WTC11 (cell line): ENCODE data around the gene PTEN. TPM values are rescaled to one million over a fixed set of nuclear protein-coding genes. Genes with fewer than 3 reads are reported as not detected.

Experiments
- ATAC-seq: fragments of 200-7000 bp; cut with Tn5 transposase; 2 replicates; pipeline ENCODE4 v1.10.0; 2021; ENCODE audit warnings: mild to moderate bottlenecking, moderate library complexity
- CTCF ChIA-PET: fragments of 300-600 bp; sonication (Branson Sonifier 250); formaldehyde crosslinking; loops from one replicate; lab custom pipeline; 2021; ENCODE audit warnings: antibody characterized with exemption; lab: Charles Lee
- POLR2A ChIA-PET: fragments of 350-600 bp; sonication (Branson Sonifier 250); formaldehyde crosslinking; loops from one replicate; lab custom pipeline; 2021; ENCODE audit warnings: antibody characterized with exemption; lab: Charles Lee
- DNase-seq: peaks from one replicate; pipeline ENCODE4 v3.0.0; 2021; ENCODE audit warnings: low spot score
- H3K27ac Mint-ChIP-seq: 2 replicates; pipeline ENCODE4 v1.8.0; 2021; ENCODE audit warnings: mixed read lengths
- H3K27me3 Mint-ChIP-seq: 2 replicates; pipeline ENCODE4 v1.8.0; 2021; ENCODE audit warnings: low read depth, mild to moderate bottlenecking, moderate library complexity, mixed read lengths
- H3K36me3 Mint-ChIP-seq: 2 replicates; pipeline ENCODE4 v1.8.0; 2021; ENCODE audit warnings: mixed read lengths
- H3K4me1 Mint-ChIP-seq: 2 replicates; pipeline ENCODE4 v1.8.0; 2022; ENCODE audit warnings: mixed read lengths
- H3K4me3 Mint-ChIP-seq: 2 replicates; pipeline ENCODE4 v1.8.0; 2021; ENCODE audit warnings: mild to moderate bottlenecking, moderate library complexity, mixed read lengths
- H3K9me3 Mint-ChIP-seq: 2 replicates; pipeline ENCODE4 v1.8.0; 2021; ENCODE audit warnings: mixed read lengths
- ERG ChIP-seq: fragments of 250-450 bp; sonication (Bioruptor Pico); IDR thresholded peaks from 2 replicates; pipeline ENCODE4 v1.8.0; 2021; ENCODE audit warnings: mild to moderate bottlenecking
- ESRRA ChIP-seq: sonication (generic); formaldehyde crosslinking; IDR thresholded peaks from 2 replicates; pipeline ENCODE4 v1.8.1; 2022; ENCODE audit warnings: mild to moderate bottlenecking, missing genetic modification reagents, borderline replicate concordance
- FOXJ3 ChIP-seq: sonication (generic); formaldehyde crosslinking; IDR thresholded peaks from 2 replicates; pipeline ENCODE4 v1.9.0; 2021; ENCODE audit warnings: missing genetic modification reagents, mild to moderate bottlenecking, borderline replicate concordance
- FOXP1 ChIP-seq: sonication (generic); formaldehyde crosslinking; IDR thresholded peaks from 2 replicates; pipeline ENCODE4 v1.8.0; 2022; ENCODE audit warnings: missing genetic modification reagents, mild to moderate bottlenecking, moderate library complexity, borderline replicate concordance
- HMGXB4 ChIP-seq: sonication (generic); formaldehyde crosslinking; IDR thresholded peaks from 2 replicates; pipeline ENCODE4 v1.8.1; 2023; ENCODE audit warnings: mild to moderate bottlenecking, moderate library complexity, missing genetic modification reagents
- MAX ChIP-seq: sonication (generic); formaldehyde crosslinking; IDR thresholded peaks from 2 replicates; pipeline ENCODE4 v1.8.0; 2022; ENCODE audit warnings: mild to moderate bottlenecking, missing genetic modification reagents
- MYBL2 ChIP-seq: sonication (generic); formaldehyde crosslinking; IDR thresholded peaks from 2 replicates; pipeline ENCODE4 v1.8.1; 2023; ENCODE audit warnings: mild to moderate bottlenecking, moderate library complexity, missing genetic modification reagents
- ZNF232 ChIP-seq: sonication (generic); formaldehyde crosslinking; IDR thresholded peaks from 2 replicates; pipeline ENCODE4 v1.8.0; 2022; ENCODE audit warnings: mild to moderate bottlenecking, missing genetic modification reagents
- ZNF396 ChIP-seq: fragments of 250-450 bp; sonication (Bioruptor Pico); IDR thresholded peaks from 2 replicates; pipeline ENCODE4 v1.8.0; 2021; ENCODE audit warnings: mild to moderate bottlenecking, moderate library complexity, borderline replicate concordance
- ZNF512 ChIP-seq: sonication (generic); formaldehyde crosslinking; IDR thresholded peaks from 2 replicates; pipeline ENCODE4 v1.8.1; 2022; ENCODE audit warnings: missing genetic modification reagents, borderline replicate concordance
- ZNF532 ChIP-seq: fragments of 250-450 bp; sonication (Bioruptor Pico); IDR thresholded peaks from 2 replicates; pipeline ENCODE4 v1.9.0; 2021; ENCODE audit warnings: mild to moderate bottlenecking, borderline replicate concordance
- total RNA-seq: library from RNA; stranded (reverse); gene quantifications from 3 replicates; pipeline ENCODE4 v1.2.3, GENCODE V29; 2021

The PTEN gene
- total RNA-seq, 1 experiment from 2014 or later = 54.2 TPM

GRCh38 chr10:87882555-87883294 lies 19.3 kb downstream of the PTEN start:
- DNase-seq = no peak
- POLR2A ChIA-PET = no interaction called here
- CTCF ChIA-PET = interaction anchor here (0.6 kb wide), 1 partner anchor 30 kb away, joined by 4 read pairs; no protein-coding TSS in a partner anchor
- no peak overlapping the region for H3K27ac Mint-ChIP-seq
- TF ChIP-seq ESRRA (CRISPR knock-in tag) (no peak), ZNF232 (CRISPR knock-in tag) (no peak), HMGXB4 (CRISPR knock-in tag) (no peak), MYBL2 (CRISPR knock-in tag) (no peak), FOXJ3 (CRISPR knock-in tag) (no peak)
- TF ChIP-seq, all 79 proteins: peak for 0
- H3K27me3 Mint-ChIP-seq = no peaks in the 10 kb centered on the region; the same call in 1 of the 2 replicates
- peaks cover 12% of the 10 kb centered on the region for H3K4me1 Mint-ChIP-seq
- no peak overlapping the region for H3K4me3 Mint-ChIP-seq
- ATAC-seq = no peak
- peaks cover 33% of the 10 kb centered on the region for H3K9me3 Mint-ChIP-seq
- H3K36me3 Mint-ChIP-seq = peaks cover 48% of the 10 kb centered on the region

GRCh38 chr10:87886635-87887034 lies 23.2 kb downstream of the PTEN start:
- Mint-ChIP-seq H3K4me1 (no peaks in the 10 kb centered on the region), H3K36me3 (peaks cover 27% of the 10 kb centered on the region), H3K9me3 (peaks cover 21% of the 10 kb centered on the region), H3K27ac (no peak overlapping the region), H3K4me3 (no peak overlapping the region), H3K27me3 (no peaks in the 10 kb centered on the region; the same call in 1 of the 2 replicates)
- DNase-seq (no peak), ATAC-seq (no peak)
- ChIA-PET POLR2A (no interaction called here), CTCF (no interaction called here)
- TF ChIP-seq ERG = no peak
- no peak for TF ChIP-seq ZNF396 (CRISPR knock-in tag)
- no peak for TF ChIP-seq FOXP1

- DNase-seq (no peak), ATAC-seq (no peak)
- Mint-ChIP-seq H3K4me1 (no peaks in the 10 kb centered on the region), H3K4me3 (no peak overlapping the region), H3K36me3 (peaks cover 22% of the 10 kb centered on the region), H3K27ac (no peak overlapping the region), H3K27me3 (no peaks in the 10 kb centered on the region), H3K9me3 (peaks cover 21% of the 10 kb centered on the region)
- ChIA-PET CTCF (no interaction called here), POLR2A (no interaction called here)
- TF ChIP-seq ZNF512 (CRISPR knock-in tag) (no peak), ZNF532 (CRISPR knock-in tag) (no peak), MAX (CRISPR knock-in tag) (no peak)
These were observed 23.7 kb downstream of the PTEN start for GRCh38 chr10:87887146-87887545.
